Retinal pigment epithelial cell (primary cell): ENCODE results near the gene FOXJ3.

ENCODE experiments used
- DNase-seq: peaks from one replicate; pipeline ENCODE4 v3.0.0-alpha.2; 2010; ENCODE audit warnings: low read depth
- H3K4me3 ChIP-seq: 2 replicates; pipeline ENCODE4 v1.5.1; 2011; ENCODE audit warnings: mild to moderate bottlenecking, low read length, control low read depth, moderate library complexity
- CTCF ChIP-seq: conservative IDR thresholded peaks from 2 replicates; pipeline ENCODE4 v1.5.1; 2011; ENCODE audit warnings: low read depth, low read length, control low read depth, inconsistent platforms

The FOXJ3 gene

GRCh38 chr1:42153624-42154023 is 181.4 kb downstream of the FOXJ3 start:
- no peak for DNase-seq
- no peak overlapping the region for H3K4me3 ChIP-seq
- TF ChIP-seq CTCF: no peak

GRCh38 chr1:42152907-42153600 is 182.0 kb downstream of the FOXJ3 start, which contains the start of gene GUCA2B:
Gene GUCA2B (plus strand): TSS chr1:42153410. CDS start chr1:42153451, 41 bp downstream.
- no peak for DNase-seq
- no peak within 1 kb of the TSS for H3K4me3 ChIP-seq
- no peak for TF ChIP-seq CTCF

- H3K4me3 ChIP-seq: no peak overlapping the region
- no peak for DNase-seq
- no peak for TF ChIP-seq CTCF
These were observed 182.9 kb downstream of the FOXJ3 start for GRCh38 chr1:42152119-42152518.

GRCh38 chr1:42150651-42151050 is 184.4 kb downstream of the FOXJ3 start:
- no peak for DNase-seq
- TF ChIP-seq CTCF: no peak
- H3K4me3 ChIP-seq: no peak overlapping the region

- no peak for DNase-seq
- no peak overlapping the region for H3K4me3 ChIP-seq
- no peak for TF ChIP-seq CTCF
These were observed 186.9 kb downstream of the FOXJ3 start for GRCh38 chr1:42148166-42148565.

- no peak overlapping the region for H3K4me3 ChIP-seq
- no peak for DNase-seq
- TF ChIP-seq CTCF: peak; percentile 97
These were observed 188.3 kb downstream of the FOXJ3 start for GRCh38 chr1:42146626-42147320.
